Lower lobe of right lung (tissue), 2 donors: ENCODE measurements around the gene STAG3. TPM values are rescaled to one million over a fixed set of nuclear protein-coding genes. Genes with fewer than 3 reads are reported as not detected.

ENCODE experiments used
- ATAC-seq, 2 donors: fragments of 200-7000 bp; cut with Tn5 transposase; one replicate each; pipeline ENCODE4 v1.9.1; 2020 to 2022; ENCODE audit warnings: mild to moderate bottlenecking in 2 of 2, moderate library complexity in 2 of 2
- DNase-seq: peaks from one replicate; pipeline ENCODE4 v3.0.0-alpha.2; 2020
- H3K27ac ChIP-seq: fragments of 200-600 bp; one replicate; pipeline ENCODE4 v1.8.0; 2022
- H3K27me3 ChIP-seq: fragments of 200-600 bp; one replicate; pipeline ENCODE4 v1.8.0; 2022; ENCODE audit warnings: low read depth
- H3K36me3 ChIP-seq: fragments of 200-600 bp; one replicate; pipeline ENCODE4 v1.8.0; 2022; ENCODE audit warnings: mild to moderate bottlenecking
- H3K4me1 ChIP-seq: fragments of 200-600 bp; one replicate; pipeline ENCODE4 v1.8.0; 2022
- H3K4me3 ChIP-seq: fragments of 200-600 bp; one replicate; pipeline ENCODE4 v1.8.0; 2022; ENCODE audit warnings: mild to moderate bottlenecking
- H3K9me3 ChIP-seq: fragments of 200-600 bp; one replicate; pipeline ENCODE4 v1.8.0; 2022
- intact Hi-C: fragments of 100-400 bp; cut with DNase I; formaldehyde crosslinking; loops from one replicate; pipeline ENCODE4 v1.11.0; 2022
- total RNA-seq: library from RNA; stranded (reverse); fragmentation: NEBNext Ultra II Directional; extraction: Animal tissue kit (Norgen Biotek cat#: 25700); gene quantifications from one replicate; pipeline ENCODE4 v1.2.1, GENCODE V29; 2021
- TF ChIP-seq, protein P1 (sequence below): fragments of 200-600 bp; IDR thresholded peaks from one replicate; pipeline ENCODE4 v1.8.0; 2022; ENCODE audit warnings: antibody characterized with exemption, mild to moderate bottlenecking
- donor health status: DM: no; HTN: yes; CAD: no; lungs with severe emphysema.

STAG3 gene
- total RNA-seq, 1 donor from 2014 or later: 4.1 TPM

- no peak overlapping the region for H3K27ac ChIP-seq
- peaks cover 31% of the 10 kb centered on the region for H3K27me3 ChIP-seq
- DNase-seq (no peak), ATAC-seq (no peak)
- no peaks in the 10 kb centered on the region for H3K36me3 ChIP-seq
- H3K4me1 ChIP-seq: peaks cover 35% of the 10 kb centered on the region
- TF ChIP-seq, protein P1, sequence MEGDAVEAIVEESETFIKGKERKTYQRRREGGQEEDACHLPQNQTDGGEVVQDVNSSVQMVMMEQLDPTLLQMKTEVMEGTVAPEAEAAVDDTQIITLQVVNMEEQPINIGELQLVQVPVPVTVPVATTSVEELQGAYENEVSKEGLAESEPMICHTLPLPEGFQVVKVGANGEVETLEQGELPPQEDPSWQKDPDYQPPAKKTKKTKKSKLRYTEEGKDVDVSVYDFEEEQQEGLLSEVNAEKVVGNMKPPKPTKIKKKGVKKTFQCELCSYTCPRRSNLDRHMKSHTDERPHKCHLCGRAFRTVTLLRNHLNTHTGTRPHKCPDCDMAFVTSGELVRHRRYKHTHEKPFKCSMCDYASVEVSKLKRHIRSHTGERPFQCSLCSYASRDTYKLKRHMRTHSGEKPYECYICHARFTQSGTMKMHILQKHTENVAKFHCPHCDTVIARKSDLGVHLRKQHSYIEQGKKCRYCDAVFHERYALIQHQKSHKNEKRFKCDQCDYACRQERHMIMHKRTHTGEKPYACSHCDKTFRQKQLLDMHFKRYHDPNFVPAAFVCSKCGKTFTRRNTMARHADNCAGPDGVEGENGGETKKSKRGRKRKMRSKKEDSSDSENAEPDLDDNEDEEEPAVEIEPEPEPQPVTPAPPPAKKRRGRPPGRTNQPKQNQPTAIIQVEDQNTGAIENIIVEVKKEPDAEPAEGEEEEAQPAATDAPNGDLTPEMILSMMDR: no peak
- no peaks in the 10 kb centered on the region for H3K9me3 ChIP-seq
- H3K4me3 ChIP-seq: no peak overlapping the region
- intact Hi-C loops: no loop called here
These were observed 7.4 kb upstream of the STAG3 start for GRCh38 chr7:100170101-100170897.

DNA sequence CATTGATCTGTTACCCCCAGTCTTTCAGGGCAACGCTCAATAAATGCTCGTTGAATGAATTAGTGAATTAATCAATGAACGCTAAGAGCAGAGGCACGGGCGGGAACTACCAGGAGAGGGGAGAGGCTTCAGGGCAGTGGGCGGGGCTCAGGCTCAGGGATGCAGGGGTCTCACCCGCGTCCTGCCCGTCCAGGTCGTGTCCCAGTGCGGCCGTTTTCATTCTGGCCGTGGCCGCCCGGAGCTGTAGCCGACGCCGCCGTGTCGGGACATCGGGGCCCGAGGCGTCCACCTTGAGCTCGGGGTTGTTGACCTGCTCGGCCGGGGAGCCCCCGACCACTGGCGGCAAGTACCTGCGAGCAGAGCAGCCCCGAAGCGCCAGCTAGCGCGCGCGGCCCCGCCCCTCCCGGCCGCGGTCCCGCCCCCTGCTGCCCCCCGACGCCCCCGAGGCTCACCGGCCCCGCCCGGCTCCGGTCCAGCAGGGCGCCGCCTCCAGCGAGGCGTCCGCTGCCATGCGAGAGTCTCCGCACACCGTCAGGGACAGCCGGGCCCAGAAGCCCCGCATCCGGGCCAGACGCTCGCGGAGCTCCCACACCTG lies 6.5 kb upstream of the STAG3 start:
- H3K4me3 ChIP-seq: peak overlapping the region; percentile 45
- TF ChIP-seq, protein P1: no peak
- no peak for DNase-seq
- H3K27ac ChIP-seq: no peak overlapping the region
- H3K4me1 ChIP-seq: peaks cover 35% of the 10 kb centered on the region
- ATAC-seq: peak; percentile 27 to 39
- no peaks in the 10 kb centered on the region for H3K36me3 ChIP-seq
- intact Hi-C loops: no loop called here
- H3K27me3 ChIP-seq: peaks cover 31% of the 10 kb centered on the region
- no peaks in the 10 kb centered on the region for H3K9me3 ChIP-seq

DNA sequence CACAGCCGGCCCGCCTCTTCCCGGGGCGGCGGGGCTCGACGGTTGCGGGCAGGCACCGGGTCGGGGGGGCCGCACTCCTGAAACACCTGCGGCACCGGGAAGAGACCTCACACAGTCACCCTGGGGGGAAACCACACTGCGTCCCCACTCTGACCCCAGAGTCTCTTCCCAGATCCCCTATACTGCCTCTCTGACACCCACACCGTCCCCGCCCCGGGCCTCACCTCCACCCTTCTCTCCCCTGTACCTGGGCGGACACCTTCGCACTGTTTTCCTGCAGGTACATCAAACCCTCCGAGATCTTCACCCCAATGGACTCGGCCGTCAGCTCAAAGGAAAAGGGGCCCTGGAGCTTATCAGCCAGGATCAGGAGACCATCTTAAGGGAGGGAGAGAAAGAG lies 5.9 kb upstream of the STAG3 start:
- no peaks in the 10 kb centered on the region for H3K36me3 ChIP-seq
- intact Hi-C loops: no loop called here
- H3K4me3 ChIP-seq: peak overlapping the region; percentile 45
- peaks cover 26% of the 10 kb centered on the region for H3K27me3 ChIP-seq
- H3K9me3 ChIP-seq: no peaks in the 10 kb centered on the region
- H3K27ac ChIP-seq: no peak overlapping the region
- TF ChIP-seq, protein P1: no peak
- DNase-seq (no peak), ATAC-seq (peak in 1 of 2 donors; percentile 3)
- peaks cover 37% of the 10 kb centered on the region for H3K4me1 ChIP-seq

DNA sequence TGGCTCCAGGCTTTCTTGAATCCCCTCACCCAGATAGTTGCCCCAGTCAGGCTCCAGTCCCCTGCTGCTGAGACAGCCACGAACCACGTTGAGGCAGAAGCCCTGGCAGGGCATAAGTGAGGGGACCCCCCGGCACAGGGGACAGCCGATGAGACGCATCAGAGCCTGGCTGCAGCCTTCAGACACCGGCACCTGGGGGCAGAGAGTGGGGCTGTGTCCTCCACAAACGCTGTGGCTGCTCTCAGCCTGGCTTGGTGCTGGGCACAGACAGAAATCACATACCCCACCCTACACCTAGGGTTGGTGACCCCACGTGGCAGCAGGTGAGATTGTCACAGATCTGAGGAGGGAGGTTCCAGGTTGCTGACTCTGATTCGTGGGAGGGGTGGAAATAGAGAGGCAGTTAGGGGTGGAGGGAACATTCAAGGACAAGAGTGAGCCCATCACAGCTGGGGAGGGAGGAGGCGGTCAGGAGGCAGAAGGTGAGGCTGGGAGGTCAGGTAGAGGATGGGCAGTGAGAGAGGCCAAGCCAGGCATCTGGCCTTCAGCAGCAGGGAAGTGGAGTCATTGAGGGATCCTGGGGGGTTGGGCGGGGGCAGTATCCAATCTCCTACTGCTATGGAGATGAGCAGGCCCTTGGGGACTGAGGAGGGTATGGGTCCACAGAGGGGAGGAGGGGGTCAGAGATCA lies 3.8 kb upstream of the STAG3 start:
- Histone ChIP-seq H3K27ac (no peak overlapping the region), H3K4me3 (no peak overlapping the region), H3K4me1 (peaks cover 26% of the 10 kb centered on the region), H3K27me3 (peaks cover 22% of the 10 kb centered on the region), H3K36me3 (no peaks in the 10 kb centered on the region), H3K9me3 (no peaks in the 10 kb centered on the region)
- ATAC-seq: no peak
- no peak for DNase-seq
- TF ChIP-seq, protein P1: no peak
- intact Hi-C loops: no loop called here

- Histone ChIP-seq H3K9me3 (no peaks in the 10 kb centered on the region), H3K36me3 (no peaks in the 10 kb centered on the region), H3K27ac (no peak overlapping the region), H3K4me3 (no peak overlapping the region), H3K4me1 (peaks cover 21% of the 10 kb centered on the region), H3K27me3 (peaks cover 20% of the 10 kb centered on the region)
- intact Hi-C loops: no loop called here
- DNase-seq (no peak), ATAC-seq (no peak)
- TF ChIP-seq, protein P1: no peak
These were observed 3.1 kb upstream of the STAG3 start for GRCh38 chr7:100174582-100174981.
